Left ventricle myocardium inferior (tissue), 1 donor: Measurements from ENCODE around the gene SLC31A2. TPM values are rescaled to one million over a fixed set of nuclear protein-coding genes. Genes with fewer than 3 reads are reported as not detected.

Source experiments
- DNase-seq: peaks from one replicate; pipeline ENCODE4 v3.0.0-alpha.2; 2020
- H3K27ac ChIP-seq: fragments of 200-600 bp; replicated peaks from 2 replicates; pipeline ENCODE4 v1.8.0; 2021
- H3K27me3 ChIP-seq: fragments of 200-600 bp; 2 replicates; pipeline ENCODE4 v1.8.0; 2021; ENCODE audit warnings: low read depth
- H3K36me3 ChIP-seq: fragments of 200-600 bp; 2 replicates; pipeline ENCODE4 v1.8.0; 2021
- H3K4me1 ChIP-seq: fragments of 200-600 bp; 2 replicates; pipeline ENCODE4 v1.8.0; 2021
- H3K4me3 ChIP-seq: fragments of 200-600 bp; 2 replicates; pipeline ENCODE4 v1.8.0; 2021; ENCODE audit warnings: mild to moderate bottlenecking, moderate library complexity
- H3K9me3 ChIP-seq: fragments of 200-600 bp; replicated peaks from 2 replicates; pipeline ENCODE4 v1.8.0; 2021
- intact Hi-C: fragments of 100-400 bp; cut with micrococcal nuclease; formaldehyde crosslinking; loops from one replicate; pipeline ENCODE4 v1.11.0; 2022
- total RNA-seq: library from RNA; stranded (reverse); fragmentation: NEBNext Ultra II Directional; extraction: Animal tissue kit (Norgen Biotek cat#: 25700); gene quantifications from one replicate; pipeline ENCODE4 v1.2.1, GENCODE V29; 2021
- TF ChIP-seq, protein P1 (sequence below): fragments of 200-600 bp; IDR thresholded peaks from 2 replicates; pipeline ENCODE4 v1.8.0; 2021; ENCODE audit warnings: antibody characterized with exemption, mild to moderate bottlenecking, borderline replicate concordance
- donor health status: DM: no; HTN: yes; CAD: no; lungs with severe emphysema.

SLC31A2 gene
- total RNA-seq, 1 donor from 2014 or later: 10.7 TPM

DNA sequence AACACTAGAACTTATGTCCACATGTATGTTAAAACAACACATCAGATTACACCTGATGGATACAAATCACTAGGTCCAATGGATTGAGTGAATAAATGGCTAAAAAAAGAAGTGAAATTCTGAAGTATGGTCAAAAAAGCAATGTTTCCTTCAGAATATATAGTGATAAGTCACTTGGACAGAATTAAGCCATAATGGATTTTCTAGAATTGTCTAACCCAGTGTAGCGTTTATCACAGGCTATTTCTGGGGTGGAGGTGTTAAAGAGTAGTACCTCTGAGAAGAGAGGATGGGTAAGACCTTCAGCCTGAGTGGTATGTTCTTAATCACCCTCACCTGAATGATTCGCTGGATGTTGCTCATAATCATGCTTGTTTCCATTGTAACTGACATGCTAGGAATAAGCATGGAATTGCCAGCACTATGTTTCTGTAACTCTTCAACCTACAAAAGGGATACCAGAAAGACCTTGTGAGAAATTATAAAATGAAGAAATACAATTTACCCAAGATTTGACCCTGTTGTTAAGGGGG is 33.2 kb downstream of the SLC31A2 start:
- Histone ChIP-seq H3K4me1 (peaks cover 26% of the 10 kb centered on the region), H3K36me3 (peaks cover 97% of the 10 kb centered on the region), H3K27me3 (no peaks in the 10 kb centered on the region), H3K4me3 (no peak overlapping the region), H3K9me3 (no peaks in the 10 kb centered on the region), H3K27ac (no peak overlapping the region)
- intact Hi-C loops: no loop called here
- TF ChIP-seq, protein P1, sequence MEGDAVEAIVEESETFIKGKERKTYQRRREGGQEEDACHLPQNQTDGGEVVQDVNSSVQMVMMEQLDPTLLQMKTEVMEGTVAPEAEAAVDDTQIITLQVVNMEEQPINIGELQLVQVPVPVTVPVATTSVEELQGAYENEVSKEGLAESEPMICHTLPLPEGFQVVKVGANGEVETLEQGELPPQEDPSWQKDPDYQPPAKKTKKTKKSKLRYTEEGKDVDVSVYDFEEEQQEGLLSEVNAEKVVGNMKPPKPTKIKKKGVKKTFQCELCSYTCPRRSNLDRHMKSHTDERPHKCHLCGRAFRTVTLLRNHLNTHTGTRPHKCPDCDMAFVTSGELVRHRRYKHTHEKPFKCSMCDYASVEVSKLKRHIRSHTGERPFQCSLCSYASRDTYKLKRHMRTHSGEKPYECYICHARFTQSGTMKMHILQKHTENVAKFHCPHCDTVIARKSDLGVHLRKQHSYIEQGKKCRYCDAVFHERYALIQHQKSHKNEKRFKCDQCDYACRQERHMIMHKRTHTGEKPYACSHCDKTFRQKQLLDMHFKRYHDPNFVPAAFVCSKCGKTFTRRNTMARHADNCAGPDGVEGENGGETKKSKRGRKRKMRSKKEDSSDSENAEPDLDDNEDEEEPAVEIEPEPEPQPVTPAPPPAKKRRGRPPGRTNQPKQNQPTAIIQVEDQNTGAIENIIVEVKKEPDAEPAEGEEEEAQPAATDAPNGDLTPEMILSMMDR: no peak
- DNase-seq: no peak

DNA sequence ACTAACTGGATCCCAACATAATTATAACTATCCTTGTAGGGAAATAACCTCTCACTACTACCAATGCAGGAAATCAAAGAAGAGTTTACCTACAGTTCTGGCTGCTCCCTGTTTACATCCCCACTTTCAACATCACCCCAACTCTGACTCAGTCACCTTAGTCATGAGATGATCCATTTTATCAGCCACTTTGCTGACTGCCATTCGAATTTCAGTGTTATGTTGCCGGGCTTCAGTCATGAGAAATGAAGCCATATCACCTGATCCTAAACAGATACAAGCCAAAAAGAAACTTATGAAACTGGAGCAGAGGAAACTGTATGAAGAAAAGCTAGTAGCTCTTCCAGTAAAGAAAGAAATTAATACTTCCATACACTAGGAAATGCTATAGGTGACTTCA is 33.7 kb downstream of the SLC31A2 start:
- Histone ChIP-seq H3K27me3 (no peaks in the 10 kb centered on the region), H3K36me3 (peaks cover 93% of the 10 kb centered on the region), H3K4me1 (peaks cover 23% of the 10 kb centered on the region), H3K9me3 (no peaks in the 10 kb centered on the region), H3K27ac (no peak overlapping the region), H3K4me3 (no peak overlapping the region)
- intact Hi-C loops: no loop called here
- no peak for DNase-seq
- TF ChIP-seq, protein P1: no peak

DNA sequence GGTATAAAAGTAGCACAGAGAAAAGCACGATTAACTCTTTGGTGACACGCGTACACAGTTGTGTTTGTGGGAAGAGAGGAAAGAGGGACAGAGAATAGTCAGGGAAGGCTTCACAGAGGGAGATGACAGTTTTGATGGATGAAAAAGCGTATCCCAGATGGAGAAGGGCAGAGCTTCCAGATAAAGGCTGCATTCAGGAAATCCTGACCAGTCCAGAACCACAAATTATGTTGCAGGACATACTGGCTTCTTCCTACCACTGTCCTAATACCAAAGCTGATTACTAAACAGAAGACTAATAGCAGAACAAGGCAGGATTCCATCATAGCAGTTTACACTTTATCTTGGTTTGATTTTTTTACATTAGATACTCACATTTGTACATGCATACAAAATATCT is 34.5 kb downstream of the SLC31A2 start:
- Histone ChIP-seq H3K36me3 (peaks cover 94% of the 10 kb centered on the region), H3K27ac (no peak overlapping the region), H3K9me3 (no peaks in the 10 kb centered on the region), H3K27me3 (no peaks in the 10 kb centered on the region), H3K4me1 (peaks cover 17% of the 10 kb centered on the region), H3K4me3 (no peak overlapping the region)
- DNase-seq: no peak
- intact Hi-C loops: no loop called here
- TF ChIP-seq, protein P1: no peak

DNA sequence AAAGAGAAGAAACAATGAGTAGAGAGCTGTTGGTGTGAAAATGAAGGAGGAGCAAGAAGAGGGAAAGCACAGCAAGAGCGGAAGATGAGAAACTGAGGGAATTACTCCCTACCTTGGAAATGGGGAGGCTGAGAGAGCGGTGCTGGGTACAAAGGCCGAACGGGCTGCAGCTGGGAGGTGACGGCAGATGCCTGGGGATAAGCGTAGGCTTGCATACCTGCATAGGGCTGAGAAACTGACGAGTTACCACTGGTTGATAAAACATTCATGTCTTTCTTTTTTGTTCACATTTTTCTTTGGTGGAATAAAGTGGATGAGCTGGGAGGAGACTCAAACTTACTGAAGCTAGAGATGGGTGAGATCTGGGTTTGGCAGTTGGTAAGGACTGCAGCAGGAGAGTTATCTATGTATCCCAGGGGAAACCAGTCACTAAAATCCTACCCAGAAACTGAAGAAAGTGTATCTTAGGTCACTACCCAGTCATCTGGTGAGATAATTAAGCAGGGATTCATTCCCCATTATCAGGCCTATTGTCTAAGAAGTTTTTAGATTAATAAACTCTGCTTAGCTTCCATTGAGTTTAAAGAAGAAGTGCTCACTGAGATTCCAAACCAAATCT is 35.4 kb downstream of the SLC31A2 start:
- H3K27me3 ChIP-seq: no peaks in the 10 kb centered on the region
- H3K4me1 ChIP-seq: peaks cover 17% of the 10 kb centered on the region
- H3K9me3 ChIP-seq: no peaks in the 10 kb centered on the region
- intact Hi-C loops: no loop called here
- H3K27ac ChIP-seq: no peak overlapping the region
- H3K36me3 ChIP-seq: peaks cover 95% of the 10 kb centered on the region
- DNase-seq: no peak
- H3K4me3 ChIP-seq: no peak overlapping the region
- TF ChIP-seq, protein P1: no peak

DNA sequence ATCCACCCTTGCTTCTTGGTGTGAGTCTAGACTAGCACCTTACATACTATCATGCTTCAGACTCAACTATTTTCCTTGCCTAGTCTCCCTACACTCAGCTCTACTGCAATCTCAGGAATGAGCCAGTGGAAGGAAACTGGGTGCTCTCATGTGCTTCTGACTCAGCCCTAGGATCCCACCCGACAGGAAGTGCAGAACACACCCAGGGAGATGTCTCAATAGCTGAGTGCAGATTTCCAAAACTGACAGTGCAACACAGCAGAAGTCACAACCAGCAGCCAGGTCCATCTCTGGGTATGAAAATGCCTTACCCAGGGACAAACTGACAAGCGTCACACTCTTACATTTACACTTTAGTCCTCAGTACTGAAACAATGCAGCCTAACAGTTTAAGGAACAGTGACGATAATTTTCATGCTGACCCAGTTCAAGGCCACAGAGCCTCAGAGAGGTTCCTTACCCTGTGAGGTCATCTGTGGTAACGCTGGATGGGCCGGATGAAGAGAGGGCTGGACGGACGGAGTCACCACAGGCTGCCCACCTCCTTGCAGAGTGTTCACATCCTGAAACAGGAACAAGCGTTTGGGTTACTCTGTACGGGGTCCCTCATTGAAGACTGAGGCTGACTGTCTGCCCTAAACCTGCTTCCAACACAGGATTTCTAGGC is 37.3 kb downstream of the SLC31A2 start:
- Histone ChIP-seq H3K4me1 (peaks cover 17% of the 10 kb centered on the region), H3K9me3 (no peaks in the 10 kb centered on the region), H3K27me3 (no peaks in the 10 kb centered on the region), H3K36me3 (peaks cover 94% of the 10 kb centered on the region), H3K4me3 (peak overlapping the region; percentile 33), H3K27ac (peak overlapping the region; percentile 75)
- peak; percentile 17 for DNase-seq
- TF ChIP-seq, protein P1: no peak
- intact Hi-C loops: no loop called here
